ENCODE results near the gene DUSP23. TPM values are rescaled to one million over a fixed set of nuclear protein-coding genes. Genes with fewer than 3 reads are reported as not detected.

DUSP23 gene
- total and polyA plus RNA-seq, 2 donors (not counting 3 experiments of a cell fraction or from before 2014, with no cell fraction given), result 82.5 to 197 TPM

DNA sequence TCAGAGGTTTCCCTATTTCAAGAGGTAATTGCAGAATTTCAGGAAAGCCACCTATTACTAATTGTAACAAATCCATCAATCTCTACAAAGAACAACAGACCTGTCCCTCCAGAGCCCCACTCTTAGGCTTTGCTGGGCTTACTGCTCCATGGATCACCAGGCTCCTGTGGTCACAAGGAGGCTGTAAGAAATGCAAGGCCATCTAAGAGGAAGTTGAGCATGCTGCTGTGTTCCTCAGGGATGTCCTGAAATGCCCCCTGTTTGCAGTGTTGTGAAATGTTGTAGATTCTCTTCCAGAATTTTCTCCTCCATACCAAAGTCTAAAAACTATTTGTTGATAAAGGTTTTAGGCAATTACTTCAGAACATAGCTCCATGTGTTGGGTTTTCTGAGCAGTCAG lies 24.4 kb upstream of the DUSP23 start:
- BruUV-seq (replicated peaks), result no TSS peak
- Histone ChIP-seq H2AFZ (ENCODE audit: low read depth, low read length) (no peak overlapping the region), H3K27me3 (ENCODE audit: control insufficient read depth in 2 of 2, insufficient read depth in 2 of 2, low read length in 2 of 2) (no peaks in the 10 kb centered on the region), H3K9me1 (replicated peaks; ENCODE audit: control insufficient read depth, extremely low read depth, insufficient read depth, low read length) (no peaks in the 10 kb centered on the region), H3K4me3 (replicated peaks in 1 of 3; ENCODE audit: insufficient read depth in 1 of 3, low read depth in 1 of 3, low read length in 3 of 3) (no peak overlapping the region), H3K4me2 (ENCODE audit: insufficient read depth, low read length) (no peak overlapping the region), H3K79me2 (ENCODE audit: control insufficient read depth, insufficient read depth, low read length) (no peaks in the 10 kb centered on the region), H3K9me3 (replicated peaks; ENCODE audit: control insufficient read depth, insufficient read depth, low read length) (no peaks in the 10 kb centered on the region), H3K27ac (ENCODE audit: insufficient read depth, low read depth, low read length) (no peak overlapping the region), H4K20me1 (replicated peaks; ENCODE audit: control insufficient read depth, extremely low read depth, insufficient read depth, low read length) (no peaks in the 10 kb centered on the region), H3K4me1 (ENCODE audit: control insufficient read depth, extremely low read depth, insufficient read depth, low read length) (peaks cover 6% of the 10 kb centered on the region), H3K36me3 (ENCODE audit: control insufficient read depth in 2 of 2, extremely low read depth in 1 of 2, insufficient read depth in 2 of 2, low read length in 2 of 2) (no peaks in the 10 kb centered on the region), H3K9ac (replicated peaks; ENCODE audit: extremely low read depth, insufficient read depth, low read length) (no peak overlapping the region)
- no peak for DNase-seq (ENCODE audit: low read depth, low spot score)
- TF ChIP-seq POLR2AphosphoS5 (IDR thresholded peaks at IDR 0.05; ENCODE audit: insufficient read depth, low read depth, low read length), result no peak
- TF ChIP-seq, protein P1, sequence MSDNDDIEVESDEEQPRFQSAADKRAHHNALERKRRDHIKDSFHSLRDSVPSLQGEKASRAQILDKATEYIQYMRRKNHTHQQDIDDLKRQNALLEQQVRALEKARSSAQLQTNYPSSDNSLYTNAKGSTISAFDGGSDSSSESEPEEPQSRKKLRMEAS (IDR thresholded peaks at IDR 0.05; ENCODE audit: insufficient read depth, insufficient read length), result no peak
- TF ChIP-seq MYC (IDR thresholded peaks at IDR 0.05; ENCODE audit: low read depth, low read length), result no peak
- TF ChIP-seq POLR2A (IDR thresholded peaks at IDR 0.05; ENCODE audit: low read depth, low read length), result no peak
- no peak for TF ChIP-seq JUN (IDR thresholded peaks at IDR 0.05; ENCODE audit: borderline replicate concordance, insufficient read depth, insufficient read length, low read depth)
- no peak for TF ChIP-seq FOS (IDR thresholded peaks at IDR 0.05; ENCODE audit: borderline replicate concordance, insufficient read depth, low read length)
- TF ChIP-seq EZH2 (IDR thresholded peaks at IDR 0.05; ENCODE audit: borderline replicate concordance, low read depth, low read length, severe bottlenecking), result no peak
- no peak for TF ChIP-seq GATA2 (IDR thresholded peaks at IDR 0.05; ENCODE audit: insufficient read depth, insufficient read length, low read depth, low read length)
- TF ChIP-seq, protein P2, sequence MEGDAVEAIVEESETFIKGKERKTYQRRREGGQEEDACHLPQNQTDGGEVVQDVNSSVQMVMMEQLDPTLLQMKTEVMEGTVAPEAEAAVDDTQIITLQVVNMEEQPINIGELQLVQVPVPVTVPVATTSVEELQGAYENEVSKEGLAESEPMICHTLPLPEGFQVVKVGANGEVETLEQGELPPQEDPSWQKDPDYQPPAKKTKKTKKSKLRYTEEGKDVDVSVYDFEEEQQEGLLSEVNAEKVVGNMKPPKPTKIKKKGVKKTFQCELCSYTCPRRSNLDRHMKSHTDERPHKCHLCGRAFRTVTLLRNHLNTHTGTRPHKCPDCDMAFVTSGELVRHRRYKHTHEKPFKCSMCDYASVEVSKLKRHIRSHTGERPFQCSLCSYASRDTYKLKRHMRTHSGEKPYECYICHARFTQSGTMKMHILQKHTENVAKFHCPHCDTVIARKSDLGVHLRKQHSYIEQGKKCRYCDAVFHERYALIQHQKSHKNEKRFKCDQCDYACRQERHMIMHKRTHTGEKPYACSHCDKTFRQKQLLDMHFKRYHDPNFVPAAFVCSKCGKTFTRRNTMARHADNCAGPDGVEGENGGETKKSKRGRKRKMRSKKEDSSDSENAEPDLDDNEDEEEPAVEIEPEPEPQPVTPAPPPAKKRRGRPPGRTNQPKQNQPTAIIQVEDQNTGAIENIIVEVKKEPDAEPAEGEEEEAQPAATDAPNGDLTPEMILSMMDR (IDR thresholded peaks at IDR 0.05; ENCODE audit: extremely low read depth in 1 of 2, insufficient read depth in 1 of 2, low read depth in 1 of 2, low read length in 2 of 2), result no peak
- FAIRE-seq, result no peak
- ChIA-PET CTCF (interaction anchor here (1.6 to 1.7 kb wide), 3 partner anchors 21 to 542 kb away, joined by 3 to 4 read pairs (median 3); no protein-coding TSS in a partner anchor), POLR2A (no interaction called here)
- intact Hi-C loops (cut with micrococcal nuclease), result no loop called here
- dilution Hi-C loops (cut with MboI; ENCODE audit: extremely low pct_ligation_motif_present, low sequenced_read_pairs), result no loop called here
